Activated gamma-delta T cell (primary cell): ENCODE data around the gene RBM34.

Experiments
- DNase-seq: peaks from one replicate; lab custom pipeline; 2025; lab: John Stamatoyannopoulos, UW

RBM34 gene

GRCh38 chr1:235152235-235152634 is 8.8 kb downstream of the RBM34 start:
- DNase-seq, result no peak

- no peak for DNase-seq
These were observed 10.0 kb downstream of the RBM34 start for GRCh38 chr1:235151033-235151432.

- DNase-seq, result no peak
These were observed 11.2 kb downstream of the RBM34 start for GRCh38 chr1:235149824-235150223.

- DNase-seq, result no peak
These were observed 13.8 kb downstream of the RBM34 start for GRCh38 chr1:235147269-235147668.

GRCh38 chr1:235145639-235146038 is 15.4 kb downstream of the RBM34 start:
- DNase-seq, result no peak

- no peak for DNase-seq
These were observed 18.1 kb downstream of the RBM34 start for GRCh38 chr1:235142991-235143390.

- no peak for DNase-seq
These were observed 21.7 kb downstream of the RBM34 start for GRCh38 chr1:235139315-235139714.

- no peak for DNase-seq
These were observed 22.2 kb downstream of the RBM34 start for GRCh38 chr1:235138821-235139220.

GRCh38 chr1:235136111-235136510 is 24.9 kb downstream of the RBM34 start:
- DNase-seq, result no peak

- no peak for DNase-seq
These were observed 26.9 kb downstream of the RBM34 start for GRCh38 chr1:235134171-235134570.

- no peak for DNase-seq
These were observed 28.0 kb downstream of the RBM34 start for GRCh38 chr1:235133086-235133485.

- no peak for DNase-seq
These were observed 29.1 kb downstream of the RBM34 start for GRCh38 chr1:235131961-235132360.

- no peak for DNase-seq
These were observed 30.2 kb downstream of the RBM34 start for GRCh38 chr1:235130766-235131270.

- no peak for DNase-seq
These were observed 31.1 kb downstream of the RBM34 start for GRCh38 chr1:235129774-235130570.

- DNase-seq, result peak; percentile 91
These were observed 32.4 kb downstream of the RBM34 start, which contains the start of gene TOMM20 for GRCh38 chr1:235128456-235129328. TOMM20 (minus strand) TSS chr1:235128837; CDS start chr1:235128715, 122 bp downstream.

- no peak for DNase-seq
These were observed 33.2 kb downstream of the RBM34 start for GRCh38 chr1:235127732-235128455.

GRCh38 chr1:235127203-235127602 is 33.8 kb downstream of the RBM34 start:
- no peak for DNase-seq

GRCh38 chr1:235124665-235125064 is 36.4 kb downstream of the RBM34 start:
- DNase-seq, result no peak

GRCh38 chr1:235124111-235124510 is 36.9 kb downstream of the RBM34 start:
- DNase-seq, result no peak

- no peak for DNase-seq
These were observed 38.7 kb downstream of the RBM34 start for GRCh38 chr1:235122348-235122747.

- DNase-seq, result no peak
These were observed 47.7 kb downstream of the RBM34 start for GRCh38 chr1:235113183-235113917.
